Effector CD8-positive, alpha-beta T cell (primary cell): ENCODE results near the gene TAC4.
A peak's percentile ranks its signal among the peaks of the same experiment; 100 is the strongest.

Experiments used
- DNase-seq: peaks from one replicate; lab custom pipeline; 2025; lab: John Stamatoyannopoulos, UW
- total RNA-seq, 4 experiments: gene quantifications; one replicate each; lab custom pipeline; 2026; lab: John Stamatoyannopoulos, UW

The TAC4 gene
- total RNA-seq, result 0 reads per million in 4 experiments

- no peak for DNase-seq
Observed at GRCh38 chr17:49848019-49848473, at the start of gene TAC4. Gene TAC4 (minus strand): TSS chr17:49848069. CDS start chr17:49848017, 52 bp downstream.

GRCh38 chr17:49896860-49897259 lies 49.0 kb upstream of the TAC4 start:
- DNase-seq, result no peak

DNA sequence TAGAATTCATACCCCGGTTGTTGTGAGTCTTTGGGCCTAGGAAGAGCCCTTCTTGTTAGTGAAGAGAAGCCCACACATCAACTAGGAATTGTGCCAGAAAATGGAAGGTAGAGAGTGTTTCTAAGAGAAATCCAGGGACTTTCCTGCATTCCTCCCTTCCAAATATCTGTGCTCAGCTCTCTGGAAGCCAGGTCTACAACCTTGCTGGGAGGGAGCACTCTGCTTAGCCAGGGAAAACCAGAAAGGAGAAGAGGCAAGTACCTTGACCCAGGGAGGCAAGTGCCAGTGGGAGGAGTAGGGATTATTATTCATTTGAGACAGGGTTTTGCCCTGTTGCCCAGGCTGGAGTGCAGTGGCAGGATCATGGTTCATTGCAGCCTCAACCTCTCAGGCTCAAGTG lies 48.4 kb upstream of the TAC4 start:
- DNase-seq, result no peak

DNA sequence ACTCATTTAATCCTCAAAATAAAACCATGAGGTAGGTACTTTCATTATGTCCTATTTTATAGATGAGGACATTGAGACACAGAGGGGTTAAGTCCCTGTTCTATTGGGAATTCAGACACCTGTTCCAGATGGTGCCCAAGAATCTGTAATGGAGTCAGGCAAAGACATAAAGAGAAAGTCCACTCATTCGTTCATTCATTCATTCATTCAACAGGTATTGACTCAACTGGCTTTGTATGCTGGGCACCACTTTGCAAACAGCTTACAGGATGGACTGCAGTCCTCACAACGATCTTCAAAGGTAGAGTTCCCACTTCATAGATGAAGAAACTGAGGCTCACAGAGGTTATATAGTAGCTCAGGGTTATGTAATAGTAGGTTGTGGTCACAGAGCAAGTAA lies 47.9 kb upstream of the TAC4 start:
- DNase-seq, result no peak

DNA sequence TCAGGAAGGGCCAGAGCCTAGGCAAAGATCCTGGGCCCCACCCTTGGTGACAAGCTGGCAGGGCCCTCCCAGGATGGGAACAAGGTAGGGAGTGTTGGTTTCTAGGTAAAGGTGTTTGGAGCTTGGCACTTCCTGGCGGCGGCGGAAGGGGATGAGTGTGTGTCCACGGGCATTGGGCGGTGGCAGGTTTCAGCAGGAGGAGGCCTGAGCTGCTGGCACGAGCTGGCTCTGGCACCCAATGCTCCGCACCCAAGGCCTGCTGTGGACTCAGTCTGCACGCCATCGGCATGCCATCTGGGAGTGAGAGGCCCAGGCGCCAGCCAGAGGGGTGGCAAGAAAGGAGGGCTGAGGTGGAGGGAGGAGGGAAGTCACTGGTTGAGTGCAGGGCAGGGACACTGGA lies 46.9 kb upstream of the TAC4 start:
- no peak for DNase-seq

GRCh38 chr17:49891694-49892389 lies 44.0 kb upstream of the TAC4 start:
- DNase-seq, result no peak

GRCh38 chr17:49891271-49891670 lies 43.4 kb upstream of the TAC4 start:
- DNase-seq, result no peak

- no peak for DNase-seq
Observed at GRCh38 chr17:49890852-49891251, 43.0 kb upstream of the TAC4 start.

GRCh38 chr17:49890077-49890821 lies 42.4 kb upstream of the TAC4 start:
- no peak for DNase-seq

DNA sequence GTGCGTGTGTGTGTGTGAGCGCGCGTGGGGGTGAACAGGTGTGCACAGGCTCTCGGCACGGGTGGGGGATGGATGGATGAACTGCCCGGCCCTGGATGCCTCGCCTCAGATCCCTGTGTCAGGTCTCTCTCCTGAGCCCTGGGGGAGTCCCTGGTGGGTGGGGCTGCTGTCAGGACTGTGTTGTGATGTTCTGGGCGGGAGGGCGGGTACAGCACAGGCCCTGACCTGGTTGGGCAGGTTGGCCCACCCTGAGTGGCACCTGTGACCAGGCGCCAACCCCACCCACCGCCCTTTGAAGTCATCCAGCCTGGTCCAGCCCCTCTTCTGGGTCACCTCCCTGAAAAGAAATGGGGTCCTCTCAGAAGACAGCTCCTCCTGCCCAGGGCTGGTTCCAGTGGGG lies 41.6 kb upstream of the TAC4 start:
- no peak for DNase-seq

GRCh38 chr17:49887744-49888360 lies 40.0 kb upstream of the TAC4 start:
- DNase-seq, result no peak

DNA sequence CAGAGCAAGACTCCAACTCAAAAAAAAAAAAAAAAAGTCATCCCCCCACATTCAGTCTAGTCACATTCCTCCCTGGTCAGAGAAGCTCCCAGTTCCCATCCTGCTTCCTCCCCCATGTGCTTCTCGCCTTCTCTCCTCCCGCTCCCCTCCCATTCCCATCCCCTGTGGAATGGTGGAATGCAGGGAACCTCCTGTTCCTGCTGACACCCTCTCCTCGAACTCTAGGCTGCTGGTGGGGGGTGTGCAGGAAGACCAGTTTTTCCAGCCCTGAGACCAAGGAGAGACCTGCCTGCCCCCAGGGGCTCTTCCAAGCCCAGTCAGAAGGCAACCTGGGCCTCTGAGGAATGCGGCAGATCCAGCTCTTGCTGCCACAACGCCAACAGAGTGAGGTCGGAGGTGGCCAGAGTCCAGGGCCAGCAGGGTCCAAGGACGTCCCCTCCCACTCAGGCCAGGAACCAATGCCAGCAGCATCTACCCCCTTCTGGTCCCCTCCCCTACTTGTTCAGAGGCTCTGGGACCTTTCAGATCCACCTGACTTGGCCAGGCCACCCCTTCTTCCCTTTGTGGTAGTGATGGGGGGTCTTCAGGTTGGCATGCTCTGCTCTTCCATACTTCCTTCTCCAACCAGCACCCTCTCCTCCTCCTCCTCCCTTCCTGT lies 39.3 kb upstream of the TAC4 start:
- no peak for DNase-seq

DNA sequence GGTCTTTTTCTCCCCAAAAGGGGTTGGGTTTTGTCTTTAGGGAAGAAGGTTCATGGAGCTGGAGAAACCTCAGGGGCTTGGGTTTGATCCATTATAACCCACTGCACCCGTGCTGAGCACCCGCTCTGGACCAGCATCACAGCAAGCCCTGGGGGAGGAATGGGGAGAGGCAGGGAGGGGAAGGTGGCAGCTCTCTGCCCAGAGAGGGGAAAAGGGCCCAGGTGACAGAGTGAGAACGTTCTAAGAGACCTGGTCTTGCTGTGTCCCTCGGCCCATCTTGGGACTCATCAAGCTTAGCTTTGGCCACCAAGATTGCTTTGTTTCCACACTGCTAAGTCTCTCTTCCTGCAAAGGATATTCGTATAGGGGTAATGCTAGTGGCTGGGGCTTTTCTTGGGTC lies 38.2 kb upstream of the TAC4 start:
- DNase-seq, result no peak

DNA sequence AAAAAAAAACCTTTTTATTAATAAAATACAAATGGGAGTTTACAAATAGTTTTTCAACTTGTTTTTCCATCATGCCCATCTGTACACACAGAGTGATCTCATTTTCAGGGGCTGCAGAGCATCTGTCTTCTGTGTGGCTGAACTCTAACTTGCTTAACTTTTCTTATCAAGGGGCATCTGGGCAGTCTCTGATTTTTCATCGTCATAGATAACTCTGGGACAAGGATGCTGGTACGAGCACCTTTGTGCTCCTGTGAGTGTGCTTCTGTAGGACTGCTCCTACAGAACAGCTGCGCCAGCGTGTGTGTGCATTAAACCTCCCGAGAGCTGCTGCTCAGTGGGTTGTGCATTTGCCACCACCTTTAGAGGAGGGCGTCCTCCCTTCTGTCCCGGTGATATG lies 34.6 kb upstream of the TAC4 start:
- no peak for DNase-seq

GRCh38 chr17:49881054-49881402 lies 33.2 kb upstream of the TAC4 start:
- no peak for DNase-seq

DNA sequence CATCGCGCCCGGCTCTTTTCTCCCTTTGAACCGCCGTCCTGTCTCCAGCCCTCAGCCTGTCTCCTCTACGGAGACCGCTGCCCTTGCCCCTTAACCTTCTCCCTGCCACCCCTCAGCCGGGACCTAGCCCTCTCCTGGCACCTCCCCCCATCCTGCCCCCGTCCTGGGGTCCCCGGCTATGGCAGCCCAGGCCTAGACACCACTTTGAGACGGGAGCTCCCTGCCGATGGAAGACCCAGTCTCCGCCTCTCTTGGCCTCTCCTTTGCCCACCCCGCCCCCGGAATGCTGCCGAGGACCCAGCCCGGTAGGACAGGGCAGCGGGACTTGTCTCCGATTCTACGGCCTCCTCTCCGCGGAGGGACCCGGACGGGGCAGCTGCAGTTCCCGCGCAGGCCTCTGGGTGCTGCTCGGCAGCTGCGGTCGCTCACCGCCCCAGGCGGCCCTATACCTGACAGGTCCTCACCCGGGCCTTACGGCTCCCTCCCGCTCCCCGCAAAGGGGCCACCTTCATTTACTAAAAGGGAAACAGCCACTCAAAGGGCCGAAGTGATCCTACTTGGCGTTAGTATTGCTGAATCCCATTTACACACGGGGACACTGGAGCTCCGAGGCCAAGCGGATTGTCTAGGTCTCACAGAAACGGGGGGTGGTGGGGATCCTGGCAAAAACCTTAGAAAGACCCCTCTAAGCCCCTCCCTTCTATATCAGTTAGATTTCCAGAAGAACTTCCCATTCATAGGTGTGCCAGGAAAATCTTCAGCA lies 32.6 kb upstream of the TAC4 start:
- peak; percentile 49 for DNase-seq

DNA sequence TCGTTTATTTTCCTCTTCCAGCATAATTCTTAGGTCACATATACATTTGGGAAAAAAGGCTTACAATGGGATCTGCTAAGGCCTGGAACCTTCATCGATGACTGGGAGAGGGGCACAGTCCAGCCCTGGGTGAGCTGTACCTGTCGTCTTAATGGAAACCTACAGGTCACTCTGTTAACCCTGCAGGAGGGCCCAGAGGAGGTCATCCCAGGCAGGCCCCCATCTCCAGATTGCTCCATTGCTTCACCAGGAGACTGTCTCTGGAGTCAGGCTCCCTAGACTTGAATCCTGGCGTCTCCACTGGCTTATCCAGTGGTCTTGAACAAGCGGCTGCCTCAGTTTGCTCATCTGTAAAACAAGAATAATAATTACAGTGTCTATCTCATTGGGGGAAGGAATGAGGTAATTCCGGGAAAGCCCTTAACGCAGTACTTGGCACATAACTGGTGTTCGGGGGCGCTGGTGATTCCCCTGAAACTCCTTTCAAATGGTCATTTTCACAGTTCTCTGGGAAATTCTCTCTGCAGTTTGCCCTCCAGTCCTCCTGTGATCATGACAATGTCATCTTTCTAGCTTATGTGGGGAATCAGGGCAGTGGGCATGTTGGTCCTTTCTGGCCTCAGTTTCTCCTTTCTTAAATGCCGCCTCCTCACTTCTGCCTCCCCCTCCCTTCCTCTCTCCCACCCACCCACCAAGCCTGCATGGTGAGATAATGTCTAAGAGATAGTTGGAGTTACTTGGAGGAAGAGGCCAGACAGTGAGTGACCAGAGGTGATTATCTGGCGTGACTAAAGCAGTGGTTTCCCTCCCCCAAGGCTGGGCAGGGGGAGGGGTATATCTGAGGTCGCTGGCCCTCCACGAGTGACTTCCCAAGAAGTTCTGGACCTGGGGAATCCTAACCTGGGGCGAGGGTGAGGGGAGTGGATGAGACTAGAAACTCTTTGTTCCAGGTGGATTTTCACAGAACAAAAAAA lies 31.3 kb upstream of the TAC4 start:
- DNase-seq, result no peak

DNA sequence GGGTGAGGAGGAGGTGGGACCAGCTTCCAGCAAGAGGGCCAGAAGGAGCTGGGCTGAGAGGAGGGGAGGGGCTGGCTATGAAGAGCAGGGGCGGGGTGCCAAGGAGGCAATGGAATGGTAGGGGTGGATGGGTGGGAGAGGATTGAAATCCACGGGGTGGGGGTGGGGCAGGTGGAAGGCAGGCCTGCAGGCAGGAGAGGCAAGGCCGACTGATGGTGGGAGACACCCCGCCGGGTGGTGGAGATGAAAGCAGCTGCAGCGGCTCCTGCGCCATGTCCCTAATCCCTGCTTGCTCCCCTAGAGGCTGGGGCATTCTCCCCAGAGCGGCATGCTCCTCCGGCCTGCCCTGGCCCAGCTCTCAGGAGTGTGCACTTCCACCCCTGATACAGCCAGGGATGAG lies 27.8 kb upstream of the TAC4 start:
- DNase-seq, result no peak

DNA sequence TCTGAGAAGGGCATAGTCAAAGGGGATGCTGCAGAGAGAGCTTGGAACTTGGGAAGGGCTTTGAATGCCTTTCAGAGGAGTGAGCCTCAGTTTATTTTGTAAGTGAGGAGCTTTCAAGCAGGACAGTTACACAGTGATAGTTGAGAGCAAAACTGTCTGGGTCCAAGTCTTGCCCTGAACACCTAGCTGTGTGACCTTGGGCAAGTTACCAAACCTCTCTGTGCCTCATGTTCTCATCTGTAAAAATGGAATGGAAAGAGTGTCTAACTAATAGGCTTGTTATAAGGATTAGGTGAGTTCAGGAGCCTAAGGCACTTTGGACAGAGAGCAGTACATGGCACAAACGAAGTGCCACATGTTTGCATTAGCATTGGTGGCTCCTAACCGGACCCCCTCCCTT lies 27.0 kb upstream of the TAC4 start:
- DNase-seq, result no peak

GRCh38 chr17:49873926-49874325 lies 26.1 kb upstream of the TAC4 start:
- no peak for DNase-seq

DNA sequence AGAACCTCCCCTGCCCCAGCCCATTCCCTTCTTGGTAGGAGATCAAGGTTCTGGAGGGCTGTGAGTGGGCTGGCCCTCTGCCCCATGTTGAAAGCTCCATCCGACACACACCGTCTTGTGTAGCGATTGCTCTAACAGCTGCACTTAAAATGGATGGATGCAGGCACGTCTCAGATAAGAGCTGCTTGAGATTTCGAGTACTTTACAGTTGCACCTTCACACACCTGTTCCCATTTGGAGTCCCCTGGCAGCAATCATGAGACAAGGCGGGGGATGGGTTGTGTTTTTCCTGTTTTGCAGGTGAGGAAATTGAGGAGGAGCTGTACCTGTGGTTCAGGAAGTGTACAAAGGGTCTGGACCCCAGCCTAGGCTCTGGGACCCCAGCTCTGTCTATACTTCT lies 25.6 kb upstream of the TAC4 start:
- no peak for DNase-seq
